ENCODE measurements around the gene TBC1D8. TPM values are rescaled to one million over a fixed set of nuclear protein-coding genes. Genes with fewer than 3 reads are reported as not detected.
A peak's percentile ranks its signal among the peaks of the same experiment; 100 is the strongest.

The TBC1D8 gene
- total RNA-seq, 1 experiment from 2014 or later, result 51.7 TPM

GRCh38 chr2:101140237-101140636, 10.9 kb downstream of the TBC1D8 start (continued):
- TF ChIP-seq GRHL2 (CRISPR knock-in tag; IDR thresholded peaks at IDR 0.05; ENCODE audit: insufficient replicate concordance, severe bottlenecking), result no peak
- TF ChIP-seq CREM (CRISPR knock-in tag; IDR thresholded peaks at IDR 0.05), result no peak
- TF ChIP-seq ZNF396 (CRISPR knock-in tag; IDR thresholded peaks at IDR 0.05; ENCODE audit: borderline replicate concordance), result no peak
- no peak for TF ChIP-seq ZNF671 (CRISPR knock-in tag; IDR thresholded peaks at IDR 0.05)
- no peak for TF ChIP-seq AR (CRISPR knock-in tag; IDR thresholded peaks at IDR 0.05)
- no peak for TF ChIP-seq NFYB (CRISPR knock-in tag; conservative IDR thresholded peaks at IDR 0.05; ENCODE audit: low read depth)
- TF ChIP-seq ZNF317 (CRISPR knock-in tag; IDR thresholded peaks at IDR 0.05; ENCODE audit: borderline replicate concordance, low read depth), result no peak
- TF ChIP-seq JUN (CRISPR knock-in tag; IDR thresholded peaks at IDR 0.05), result no peak
- TF ChIP-seq E2F1 (CRISPR knock-in tag; IDR thresholded peaks at IDR 0.05), result no peak
- no peak for TF ChIP-seq TP53 (CRISPR knock-in tag; IDR thresholded peaks at IDR 0.05)

- DNase-seq (ENCODE audit: low spot score), result no peak
- peaks cover 14% of the 10 kb centered on the region for H3K9me3 Mint-ChIP-seq
- H3K4me1 Mint-ChIP-seq, result peaks cover 65% of the 10 kb centered on the region
- POLR2A ChIA-PET, result interaction anchor here (0.5 kb wide), 1 partner anchor 132 kb away, joined by 3 read pairs; no protein-coding TSS in a partner anchor
- CTCF ChIA-PET, result interaction anchor here (1.1 kb wide), 2 partner anchors 8 to 101 kb away, joined by 3 read pairs; no protein-coding TSS in a partner anchor
- peak overlapping the region; percentile 47 for H3K27ac Mint-ChIP-seq
- ATAC-seq, result no peak
- H3K4me3 Mint-ChIP-seq, result no peak overlapping the region
- H3K27me3 Mint-ChIP-seq (ENCODE audit: low read depth), result no peaks in the 10 kb centered on the region
- peaks cover 18% of the 10 kb centered on the region for H3K36me3 Mint-ChIP-seq
- no peak for TF ChIP-seq ELF4 (CRISPR knock-in tag; IDR thresholded peaks at IDR 0.05; ENCODE audit: low read depth)
- no peak for TF ChIP-seq OVOL2 (CRISPR knock-in tag; IDR thresholded peaks at IDR 0.05; ENCODE audit: borderline replicate concordance)
- TF ChIP-seq ZNF512 (CRISPR knock-in tag; IDR thresholded peaks at IDR 0.05; ENCODE audit: borderline replicate concordance), result no peak
- TF ChIP-seq ZSCAN18 (CRISPR knock-in tag; IDR thresholded peaks at IDR 0.05), result no peak
- no peak for TF ChIP-seq GRHL2 (CRISPR knock-in tag; IDR thresholded peaks at IDR 0.05; ENCODE audit: insufficient replicate concordance, severe bottlenecking)
- TF ChIP-seq MLX (CRISPR knock-in tag; IDR thresholded peaks at IDR 0.05), result no peak
- TF ChIP-seq ATF1 (CRISPR knock-in tag; IDR thresholded peaks at IDR 0.05), result no peak
- TF ChIP-seq ZBTB21 (CRISPR knock-in tag; IDR thresholded peaks at IDR 0.05; ENCODE audit: borderline replicate concordance), result no peak
- TF ChIP-seq MYBL2 (CRISPR knock-in tag; IDR thresholded peaks at IDR 0.05), result no peak
- no peak for TF ChIP-seq ZNF121 (CRISPR knock-in tag; IDR thresholded peaks at IDR 0.05)
- no peak for TF ChIP-seq MXD4 (CRISPR knock-in tag; IDR thresholded peaks at IDR 0.05; ENCODE audit: borderline replicate concordance)
- no peak for TF ChIP-seq IRF2 (CRISPR knock-in tag; IDR thresholded peaks at IDR 0.05; ENCODE audit: borderline replicate concordance, low read depth)
- no peak for TF ChIP-seq ATF6 (CRISPR knock-in tag; IDR thresholded peaks at IDR 0.05)
- TF ChIP-seq ZNF423 (CRISPR knock-in tag; IDR thresholded peaks at IDR 0.05), result no peak
- TF ChIP-seq NR3C1 (CRISPR knock-in tag; conservative IDR thresholded peaks at IDR 0.05; ENCODE audit: low read depth), result no peak
- TF ChIP-seq JAZF1 (CRISPR knock-in tag; IDR thresholded peaks at IDR 0.05), result no peak
These were observed 11.7 kb downstream of the TBC1D8 start for GRCh38 chr2:101139495-101139894.
